Measurements from ENCODE around the gene RNASEL.

GRCh38 chr1:182552527-182552926 lies 36.5 kb downstream of the RNASEL start:
- TF ChIP-seq POLR2A (IDR thresholded peaks at IDR 0.05) (no peak), CTCF (IDR thresholded peaks at IDR 0.05) (no peak)

Measured in gastroesophageal sphincter (tissue), 3 donors.